H9 (cell line): ENCODE data around the gene FBXO42. TPM values are rescaled to one million over a fixed set of nuclear protein-coding genes. Genes with fewer than 3 reads are reported as not detected.

ENCODE experiments used
- DNase-seq: peaks from one replicate; pipeline ENCODE4 v3.0.0-alpha.2; 2017
- H2AFZ ChIP-seq: one replicate; pipeline ENCODE4 v1.6.1; 2013; ENCODE audit warnings: mild to moderate bottlenecking, low read length, control low read depth, moderate library complexity
- H2AK5ac ChIP-seq: 2 replicates; pipeline ENCODE4 v1.6.1; 2013; ENCODE audit warnings: low read length, control low read depth, mixed read lengths; ENCODE audit not compliant: insufficient read length
- H2BK120ac ChIP-seq: one replicate; pipeline ENCODE4 v1.6.1; 2013; ENCODE audit warnings: low read depth, mild to moderate bottlenecking, low read length, control low read depth, inconsistent platforms; ENCODE audit not compliant: poor library complexity, severe bottlenecking
- H2BK12ac ChIP-seq: 2 replicates; pipeline ENCODE4 v1.6.1; 2013; ENCODE audit warnings: low read length, control low read depth, mixed read lengths, low read depth; ENCODE audit not compliant: insufficient read length
- H2BK15ac ChIP-seq: 2 replicates; pipeline ENCODE4 v1.6.1; 2013; ENCODE audit warnings: low read depth, low read length, control low read depth
- H2BK20ac ChIP-seq: one replicate; pipeline ENCODE4 v1.6.1; 2013; ENCODE audit warnings: low read depth, mild to moderate bottlenecking, low read length, control low read depth, inconsistent platforms; ENCODE audit not compliant: poor library complexity, severe bottlenecking
- H2BK5ac ChIP-seq: 2 replicates; pipeline ENCODE4 v1.6.1; 2013; ENCODE audit warnings: low read length, control low read depth, mixed read lengths; ENCODE audit not compliant: insufficient read length
- H3K14ac ChIP-seq: 2 replicates; pipeline ENCODE4 v1.6.1; 2013; ENCODE audit warnings: low read length, control low read depth; ENCODE audit not compliant: insufficient read depth
- H3K18ac ChIP-seq: 2 replicates; pipeline ENCODE4 v1.6.1; 2013; ENCODE audit warnings: low read depth, mild to moderate bottlenecking, mixed read lengths, low read length, control low read depth; ENCODE audit not compliant: insufficient read length
- H3K23ac ChIP-seq: 2 replicates; pipeline ENCODE4 v1.6.1; 2013; ENCODE audit warnings: low read length, control low read depth, mixed read lengths, low read depth; ENCODE audit not compliant: insufficient read length
- H3K23me2 ChIP-seq: 2 replicates; pipeline ENCODE4 v1.6.1; 2013; ENCODE audit warnings: low read depth, mild to moderate bottlenecking, mixed read lengths, low read length, control low read depth; ENCODE audit not compliant: insufficient read length, poor library complexity, severe bottlenecking
- H3K27ac ChIP-seq: 2 replicates; pipeline ENCODE4 v1.5.1; 2013; ENCODE audit warnings: low read length, control low read depth, mixed read lengths, low read depth; ENCODE audit not compliant: insufficient read length
- H3K27me3 ChIP-seq: 2 replicates; pipeline ENCODE4 v1.6.1; 2013; ENCODE audit warnings: low read length, control low read depth, inconsistent platforms; ENCODE audit not compliant: insufficient read depth
- H3K4ac ChIP-seq: 2 replicates; pipeline ENCODE4 v1.6.1; 2013; ENCODE audit warnings: low read depth, mild to moderate bottlenecking, control low read depth, inconsistent platforms, low read length, moderate library complexity
- H3K4me1 ChIP-seq: 2 replicates; pipeline ENCODE4 v1.6.1; 2013; ENCODE audit warnings: low read length, control low read depth, inconsistent platforms; ENCODE audit not compliant: insufficient read depth
- H3K4me2 ChIP-seq: 2 replicates; pipeline ENCODE4 v1.6.1; 2013; ENCODE audit warnings: low read length, control low read depth, mixed read lengths; ENCODE audit not compliant: insufficient read length, insufficient read depth
- H3K56ac ChIP-seq: 2 replicates; pipeline ENCODE4 v1.6.1; 2013; ENCODE audit warnings: low read depth, mild to moderate bottlenecking, mixed read lengths, low read length, control low read depth; ENCODE audit not compliant: insufficient read length
- H3K79me1 ChIP-seq: 2 replicates; pipeline ENCODE4 v1.6.1; 2013; ENCODE audit warnings: low read depth, mild to moderate bottlenecking, moderate library complexity, low read length, control low read depth, inconsistent platforms; ENCODE audit not compliant: insufficient read depth, poor library complexity, severe bottlenecking
- H3K79me2 ChIP-seq: 2 replicates; pipeline ENCODE4 v1.6.1; 2013; ENCODE audit warnings: low read length, control low read depth, inconsistent platforms; ENCODE audit not compliant: insufficient read depth
- H3K9ac ChIP-seq: 2 replicates; pipeline ENCODE4 v1.6.1; 2013; ENCODE audit warnings: low read length, control low read depth, mixed read lengths; ENCODE audit not compliant: insufficient read length; ENCODE audit errors: extremely low read depth
- H3K9me3 ChIP-seq: one replicate; pipeline ENCODE4 v1.6.1; 2013; ENCODE audit warnings: low read depth, low read length, inconsistent platforms; ENCODE audit not compliant: control insufficient read depth
- H3T11ph ChIP-seq: one replicate; pipeline ENCODE4 v1.6.1; 2013; ENCODE audit warnings: mild to moderate bottlenecking, low read length, control low read depth, inconsistent platforms
- H4K20me1 ChIP-seq: one replicate; pipeline ENCODE4 v1.6.1; 2013; ENCODE audit not compliant: control insufficient read depth, insufficient read length, insufficient read depth
- H4K5ac ChIP-seq: 2 replicates; pipeline ENCODE4 v1.6.1; 2013; ENCODE audit warnings: low read depth, mild to moderate bottlenecking, mixed read lengths, low read length, control low read depth; ENCODE audit not compliant: insufficient read length
- H4K8ac ChIP-seq: replicated peaks from 2 replicates; pipeline ENCODE4 v1.6.1; 2013; ENCODE audit warnings: low read length, control low read depth, mixed read lengths, low read depth; ENCODE audit not compliant: insufficient read length
- H4K91ac ChIP-seq: 2 replicates; pipeline ENCODE4 v1.6.1; 2013; ENCODE audit warnings: low read depth, mild to moderate bottlenecking, moderate library complexity, mixed read lengths, low read length, control low read depth; ENCODE audit not compliant: insufficient read length
- H3K27ac Mint-ChIP-seq, 3 experiments: 2 replicates in 2 of 3; 3 replicates in 1 of 3; pipeline ENCODE4 v1.8.0; 2020 to 2021; ENCODE audit warnings: mixed read lengths in 3 of 3, mild to moderate bottlenecking in 1 of 3, moderate library complexity in 1 of 3
- H3K27me3 Mint-ChIP-seq: 2 replicates; pipeline ENCODE4 v1.8.0; 2021; ENCODE audit warnings: low read depth, mild to moderate bottlenecking, moderate library complexity, mixed read lengths
- H3K36me3 Mint-ChIP-seq, 3 experiments: 2 replicates in 2 of 3; 3 replicates in 1 of 3; pipeline ENCODE4 v1.8.0; 2020 to 2021; ENCODE audit warnings: low read depth in 3 of 3, mixed read lengths in 3 of 3; ENCODE audit not compliant: insufficient read depth in 1 of 3
- H3K4me1 Mint-ChIP-seq, 2 experiments: 2 replicates each; pipeline ENCODE4 v1.8.0; 2020; ENCODE audit warnings: mixed read lengths in 2 of 2
- H3K4me3 Mint-ChIP-seq, 2 experiments: 2 replicates in 1 of 2; 3 replicates in 1 of 2; pipeline ENCODE4 v1.8.0; 2020 to 2021; ENCODE audit warnings: mild to moderate bottlenecking in 2 of 2, mixed read lengths in 2 of 2, moderate library complexity in 1 of 2
- H3K9me3 Mint-ChIP-seq, 2 experiments: 2 replicates in 1 of 2; 3 replicates in 1 of 2; pipeline ENCODE4 v1.8.0; 2020; ENCODE audit warnings: mild to moderate bottlenecking in 2 of 2, mixed read lengths in 2 of 2, moderate library complexity in 1 of 2
- WGBS: extraction: QIAGEN DNeasy Blood & Tissue Kit; methylation state at CpG from one replicate; pipeline ENCODE4 v1.1.7; 2013; ENCODE audit warnings: missing lambda C conversion rate, low lambda C conversion rate, mixed read lengths; ENCODE audit not compliant: insufficient read length; ENCODE audit errors: extremely low coverage; 5-methylcytosine and 5-hydroxymethylcytosine counted together
- total RNA-seq: library from RNA; stranded (reverse); gene quantifications from 2 replicates; pipeline ENCODE4 v1.2.1, GENCODE V29; 2021
- TF ChIP-seq, protein P1 (sequence below): fragments of 200-600 bp; sonication (generic); conservative IDR thresholded peaks from 3 replicates; pipeline ENCODE4 v1.8.0; 2021; ENCODE audit warnings: antibody characterized with exemption, mild to moderate bottlenecking

FBXO42 gene
- total RNA-seq, 1 experiment from 2014 or later = 17.4 TPM

- peaks cover 19 to 21% of the 10 kb centered on the region in 2 experiments for H3K4me1 Mint-ChIP-seq
- no peak overlapping the region for H2BK120ac ChIP-seq
- no peak overlapping the region for H3T11ph ChIP-seq
- H2AK5ac ChIP-seq = no peak overlapping the region
- H3K18ac ChIP-seq = no peak overlapping the region
- H4K91ac ChIP-seq = no peak overlapping the region
- H2BK5ac ChIP-seq = no peak overlapping the region
- H3K79me2 ChIP-seq = no peaks in the 10 kb centered on the region
- H3K4me3 Mint-ChIP-seq = no peak overlapping the region
- H4K8ac ChIP-seq = no peak overlapping the region
- H3K9ac ChIP-seq = no peak overlapping the region
- 0 out of 2 replicates have a peak, but pooled peaks cover 5% of the 10 kb centered on the region for H3K4me1 ChIP-seq
- H3K27ac Mint-ChIP-seq = no peak overlapping the region
- no peak overlapping the region for H2BK12ac ChIP-seq
- peaks cover 10% of the 10 kb centered on the region for H3K23me2 ChIP-seq
- no peak overlapping the region; the same call in 1 of the 2 replicates for H3K14ac ChIP-seq
- no peak for DNase-seq
- H3K27me3 ChIP-seq = peaks cover 10% of the 10 kb centered on the region; the same call in 1 of the 2 replicates
- no peak overlapping the region for H4K5ac ChIP-seq
- no peak overlapping the region for H3K27ac ChIP-seq
- WGBS = no CpG with 5 or more reads among the region's 35 CpGs
- H3K9me3 Mint-ChIP-seq = no peaks in the 10 kb centered on the region; a peak in 2 of 5 replicates
- H3K4me2 ChIP-seq = no peak overlapping the region
- H2BK20ac ChIP-seq = no peak overlapping the region
- H3K36me3 Mint-ChIP-seq = no peaks in the 10 kb centered on the region; a peak in 1 of 7 replicates
- peaks cover 40% of the 10 kb centered on the region for H3K27me3 Mint-ChIP-seq
- H3K79me1 ChIP-seq = no peaks in the 10 kb centered on the region
- H4K20me1 ChIP-seq = peaks cover 2% of the 10 kb centered on the region
- no peak overlapping the region for H2BK15ac ChIP-seq
- H3K23ac ChIP-seq = no peak overlapping the region
- TF ChIP-seq, protein P1, sequence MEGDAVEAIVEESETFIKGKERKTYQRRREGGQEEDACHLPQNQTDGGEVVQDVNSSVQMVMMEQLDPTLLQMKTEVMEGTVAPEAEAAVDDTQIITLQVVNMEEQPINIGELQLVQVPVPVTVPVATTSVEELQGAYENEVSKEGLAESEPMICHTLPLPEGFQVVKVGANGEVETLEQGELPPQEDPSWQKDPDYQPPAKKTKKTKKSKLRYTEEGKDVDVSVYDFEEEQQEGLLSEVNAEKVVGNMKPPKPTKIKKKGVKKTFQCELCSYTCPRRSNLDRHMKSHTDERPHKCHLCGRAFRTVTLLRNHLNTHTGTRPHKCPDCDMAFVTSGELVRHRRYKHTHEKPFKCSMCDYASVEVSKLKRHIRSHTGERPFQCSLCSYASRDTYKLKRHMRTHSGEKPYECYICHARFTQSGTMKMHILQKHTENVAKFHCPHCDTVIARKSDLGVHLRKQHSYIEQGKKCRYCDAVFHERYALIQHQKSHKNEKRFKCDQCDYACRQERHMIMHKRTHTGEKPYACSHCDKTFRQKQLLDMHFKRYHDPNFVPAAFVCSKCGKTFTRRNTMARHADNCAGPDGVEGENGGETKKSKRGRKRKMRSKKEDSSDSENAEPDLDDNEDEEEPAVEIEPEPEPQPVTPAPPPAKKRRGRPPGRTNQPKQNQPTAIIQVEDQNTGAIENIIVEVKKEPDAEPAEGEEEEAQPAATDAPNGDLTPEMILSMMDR = no peak
- H3K56ac ChIP-seq = no peak overlapping the region
- no peak overlapping the region for H2AFZ ChIP-seq
- H3K9me3 ChIP-seq = no peaks in the 10 kb centered on the region
- H3K4ac ChIP-seq = no peak overlapping the region
Observed at GRCh38 chr1:16231331-16232315, 120.7 kb downstream of the FBXO42 start.
